HepG2 (cell line): ENCODE results near the gene TTC23. TPM values are rescaled to one million over a fixed set of nuclear protein-coding genes. Genes with fewer than 3 reads are reported as not detected.

Experiments used
- NR2F6 ChIP-seq, 2 experiments: IDR thresholded peaks; 2 replicates each; pipeline ENCODE4 v1.6.1; 2016; ENCODE audit warnings: antibody characterized with exemption in 1 of 2, mild to moderate bottlenecking in 1 of 2
- STAG1 ChIP-seq: sonication (generic); formaldehyde crosslinking; IDR thresholded peaks from 2 replicates; pipeline ENCODE4 v1.4.0; 2020; ENCODE audit warnings: missing genetic modification reagents
- TEAD3 ChIP-seq: optimal IDR thresholded peaks from 2 replicates; pipeline ENCODE3; 2016; ENCODE audit warnings: borderline replicate concordance
- ZKSCAN5 ChIP-seq: sonication (generic); formaldehyde crosslinking; IDR thresholded peaks from 2 replicates; pipeline ENCODE4 v1.5.1; 2020; ENCODE audit warnings: mild to moderate bottlenecking, missing genetic modification reagents
- ZNF124 ChIP-seq: sonication (generic); formaldehyde crosslinking; IDR thresholded peaks from 2 replicates; pipeline ENCODE4 v1.4.0; 2020; ENCODE audit warnings: missing genetic modification reagents
- ZNF329 ChIP-seq: sonication (generic); formaldehyde crosslinking; IDR thresholded peaks from 2 replicates; pipeline ENCODE4 v1.9.0; 2021; ENCODE audit warnings: low read depth, mild to moderate bottlenecking, missing genetic modification reagents
- ZNF484 ChIP-seq: sonication (generic); formaldehyde crosslinking; IDR thresholded peaks from 2 replicates; pipeline ENCODE4 v1.5.1; 2020; ENCODE audit warnings: mild to moderate bottlenecking, low read depth, missing genetic modification reagents, borderline replicate concordance
- ZNF703 ChIP-seq: sonication (generic); formaldehyde crosslinking; IDR thresholded peaks from 2 replicates; pipeline ENCODE4 v1.5.1; 2020; ENCODE audit warnings: missing genetic modification reagents, mild to moderate bottlenecking, moderate library complexity, borderline replicate concordance
- ZNF781 ChIP-seq: sonication (generic); formaldehyde crosslinking; IDR thresholded peaks from 2 replicates; pipeline ENCODE4 v1.5.1; 2020; ENCODE audit warnings: borderline replicate concordance, mild to moderate bottlenecking, missing genetic modification reagents; ENCODE audit errors: not compliant biosample characterization
- ZSCAN9 ChIP-seq: IDR thresholded peaks from 2 replicates; pipeline ENCODE4 v1.6.1; 2016; ENCODE audit warnings: borderline replicate concordance
- polyA plus RNA-seq, 8 experiments: library from polyadenylated mRNA; depleted of rRNA in 3 of 8; stranded (reverse) in 7 of 8; unstranded in 1 of 8; fragments of >200 nt; fragmentation: Illumina TruSeq in 4 of 8; extraction: Trizol in 4 of 8; gene quantifications; 2 replicates each; pipeline versions ENCODE4 v1.2.1 to v1.2.3, GENCODE V29; 2011 to 2016; ENCODE audit warnings: low read depth in 4 of 8, missing spikeins in 1 of 8, mixed read lengths in 1 of 8; ENCODE audit not compliant: insufficient read depth in 1 of 8
- total RNA-seq, 5 experiments: library from RNA; depleted of rRNA; stranded (reverse); fragments of >200 nt; fragmentation: Illumina TruSeq; extraction: Trizol; gene quantifications; 2 replicates each; pipeline ENCODE4 v1.2.3, GENCODE V29; 2016; ENCODE audit warnings: low read depth in 1 of 5
- TF ChIP-seq, protein P1 (sequence below): IDR thresholded peaks from 2 replicates; pipeline ENCODE4 v1.4.0; 2020; ENCODE audit warnings: mild to moderate bottlenecking, missing genetic modification reagents
- TF ChIP-seq, protein P2 (sequence below): sonication (generic); formaldehyde crosslinking; IDR thresholded peaks from 2 replicates; pipeline ENCODE4 v1.8.1; 2023; ENCODE audit warnings: mild to moderate bottlenecking, missing genetic modification reagents
- TF ChIP-seq, protein P3 (sequence below): IDR thresholded peaks from 2 replicates; pipeline ENCODE4 v1.6.1; 2018; ENCODE audit warnings: missing genetic modification reagents
- TF ChIP-seq, protein P4 (sequence below): sonication (generic); formaldehyde crosslinking; IDR thresholded peaks from 2 replicates; pipeline ENCODE4 v1.5.0; 2020; ENCODE audit warnings: missing genetic modification reagents, mild to moderate bottlenecking, borderline replicate concordance
- TF ChIP-seq, protein P5 (sequence below): sonication (generic); formaldehyde crosslinking; IDR thresholded peaks from 2 replicates; pipeline ENCODE4 v1.8.0; 2022; ENCODE audit warnings: low read depth, missing genetic modification reagents

TTC23 gene
- total and polyA plus RNA-seq, 2 of the 13 experiments (the other 11 are each of a cell fraction or from before 2014, with no cell fraction given): 1.6 to 11.7 TPM

DNA sequence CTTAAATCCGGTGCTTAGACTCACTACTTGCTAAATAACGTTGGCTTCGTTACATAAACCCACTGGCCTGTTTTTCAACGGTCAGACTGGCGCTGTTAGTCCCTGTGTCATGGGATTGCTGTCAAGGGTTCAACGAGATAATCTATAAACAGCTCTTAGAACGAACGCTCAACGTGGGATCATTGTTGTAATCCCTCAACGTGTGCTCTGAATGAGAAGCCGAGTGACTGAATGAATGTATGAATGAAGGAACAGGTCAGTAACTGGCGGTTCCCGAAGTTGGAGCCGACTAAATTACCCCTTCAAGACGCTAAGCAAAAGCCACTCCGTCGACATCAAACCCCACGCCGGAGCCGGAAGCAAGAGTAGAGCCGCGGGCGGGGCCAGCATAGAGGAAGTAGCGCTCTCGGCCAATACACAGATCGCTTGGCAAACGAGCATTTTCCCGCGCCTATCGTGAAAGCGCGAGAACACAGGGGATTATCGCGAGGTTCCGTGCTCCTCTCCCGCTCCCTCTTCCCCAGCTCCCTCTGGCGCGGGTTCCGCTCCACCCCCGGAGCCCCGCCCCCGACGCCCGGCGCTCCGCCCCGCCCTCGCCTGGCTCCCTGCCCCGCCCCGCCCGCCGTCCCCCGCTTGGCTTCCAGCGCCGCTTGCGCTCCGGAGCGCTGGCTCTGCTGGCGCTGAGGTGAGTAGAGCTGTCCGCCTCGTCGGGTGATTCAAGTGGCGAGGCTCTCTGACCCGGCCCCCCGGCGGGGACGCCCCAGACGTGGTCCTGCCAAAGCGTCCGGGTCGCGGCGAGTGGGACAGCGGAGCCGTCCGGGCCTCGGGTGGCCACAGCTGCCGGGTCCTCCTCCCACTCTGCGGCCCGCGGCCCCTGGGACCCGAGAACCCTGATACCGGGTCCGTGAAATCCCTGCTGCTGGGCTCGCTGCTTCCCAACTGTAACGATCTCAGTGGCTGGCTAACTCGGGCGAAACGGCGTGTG, 1.8 kb upstream of the TTC23 start, which contains the start of gene LRRC28 (continued):
- TF ChIP-seq ZSCAN9 (peak; percentile 56; the same call in 1 of the 2 replicates), STAG1 (CRISPR knock-in tag) (no peak), ZKSCAN5 (CRISPR knock-in tag) (no peak), ZNF484 (CRISPR knock-in tag) (no peak), ZNF781 (CRISPR knock-in tag) (peak; percentile 41), TEAD3 (CRISPR knock-in tag) (no peak), ZNF329 (CRISPR knock-in tag) (no peak), ZNF124 (CRISPR knock-in tag) (peak; percentile 44; the same call in 1 of the 2 replicates), ZNF703 (CRISPR knock-in tag) (no peak), NR2F6 (IDR thresholded peaks at IDR 0.05) (no peak), NR2F6 (CRISPR knock-in tag; IDR thresholded peaks at IDR 0.05) (0 out of 2 replicates have a peak, but pooled peaks have one; percentile 5)
- TF ChIP-seq, protein P1, sequence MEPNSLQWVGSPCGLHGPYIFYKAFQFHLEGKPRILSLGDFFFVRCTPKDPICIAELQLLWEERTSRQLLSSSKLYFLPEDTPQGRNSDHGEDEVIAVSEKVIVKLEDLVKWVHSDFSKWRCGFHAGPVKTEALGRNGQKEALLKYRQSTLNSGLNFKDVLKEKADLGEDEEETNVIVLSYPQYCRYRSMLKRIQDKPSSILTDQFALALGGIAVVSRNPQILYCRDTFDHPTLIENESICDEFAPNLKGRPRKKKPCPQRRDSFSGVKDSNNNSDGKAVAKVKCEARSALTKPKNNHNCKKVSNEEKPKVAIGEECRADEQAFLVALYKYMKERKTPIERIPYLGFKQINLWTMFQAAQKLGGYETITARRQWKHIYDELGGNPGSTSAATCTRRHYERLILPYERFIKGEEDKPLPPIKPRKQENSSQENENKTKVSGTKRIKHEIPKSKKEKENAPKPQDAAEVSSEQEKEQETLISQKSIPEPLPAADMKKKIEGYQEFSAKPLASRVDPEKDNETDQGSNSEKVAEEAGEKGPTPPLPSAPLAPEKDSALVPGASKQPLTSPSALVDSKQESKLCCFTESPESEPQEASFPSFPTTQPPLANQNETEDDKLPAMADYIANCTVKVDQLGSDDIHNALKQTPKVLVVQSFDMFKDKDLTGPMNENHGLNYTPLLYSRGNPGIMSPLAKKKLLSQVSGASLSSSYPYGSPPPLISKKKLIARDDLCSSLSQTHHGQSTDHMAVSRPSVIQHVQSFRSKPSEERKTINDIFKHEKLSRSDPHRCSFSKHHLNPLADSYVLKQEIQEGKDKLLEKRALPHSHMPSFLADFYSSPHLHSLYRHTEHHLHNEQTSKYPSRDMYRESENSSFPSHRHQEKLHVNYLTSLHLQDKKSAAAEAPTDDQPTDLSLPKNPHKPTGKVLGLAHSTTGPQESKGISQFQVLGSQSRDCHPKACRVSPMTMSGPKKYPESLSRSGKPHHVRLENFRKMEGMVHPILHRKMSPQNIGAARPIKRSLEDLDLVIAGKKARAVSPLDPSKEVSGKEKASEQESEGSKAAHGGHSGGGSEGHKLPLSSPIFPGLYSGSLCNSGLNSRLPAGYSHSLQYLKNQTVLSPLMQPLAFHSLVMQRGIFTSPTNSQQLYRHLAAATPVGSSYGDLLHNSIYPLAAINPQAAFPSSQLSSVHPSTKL (CRISPR knock-in tag): no peak
- TF ChIP-seq, protein P2, sequence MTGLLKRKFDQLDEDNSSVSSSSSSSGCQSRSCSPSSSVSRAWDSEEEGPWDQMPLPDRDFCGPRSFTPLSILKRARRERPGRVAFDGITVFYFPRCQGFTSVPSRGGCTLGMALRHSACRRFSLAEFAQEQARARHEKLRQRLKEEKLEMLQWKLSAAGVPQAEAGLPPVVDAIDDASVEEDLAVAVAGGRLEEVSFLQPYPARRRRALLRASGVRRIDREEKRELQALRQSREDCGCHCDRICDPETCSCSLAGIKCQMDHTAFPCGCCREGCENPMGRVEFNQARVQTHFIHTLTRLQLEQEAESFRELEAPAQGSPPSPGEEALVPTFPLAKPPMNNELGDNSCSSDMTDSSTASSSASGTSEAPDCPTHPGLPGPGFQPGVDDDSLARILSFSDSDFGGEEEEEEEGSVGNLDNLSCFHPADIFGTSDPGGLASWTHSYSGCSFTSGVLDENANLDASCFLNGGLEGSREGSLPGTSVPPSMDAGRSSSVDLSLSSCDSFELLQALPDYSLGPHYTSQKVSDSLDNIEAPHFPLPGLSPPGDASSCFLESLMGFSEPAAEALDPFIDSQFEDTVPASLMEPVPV (CRISPR knock-in tag): peak; percentile 91
- TF ChIP-seq, protein P3, sequence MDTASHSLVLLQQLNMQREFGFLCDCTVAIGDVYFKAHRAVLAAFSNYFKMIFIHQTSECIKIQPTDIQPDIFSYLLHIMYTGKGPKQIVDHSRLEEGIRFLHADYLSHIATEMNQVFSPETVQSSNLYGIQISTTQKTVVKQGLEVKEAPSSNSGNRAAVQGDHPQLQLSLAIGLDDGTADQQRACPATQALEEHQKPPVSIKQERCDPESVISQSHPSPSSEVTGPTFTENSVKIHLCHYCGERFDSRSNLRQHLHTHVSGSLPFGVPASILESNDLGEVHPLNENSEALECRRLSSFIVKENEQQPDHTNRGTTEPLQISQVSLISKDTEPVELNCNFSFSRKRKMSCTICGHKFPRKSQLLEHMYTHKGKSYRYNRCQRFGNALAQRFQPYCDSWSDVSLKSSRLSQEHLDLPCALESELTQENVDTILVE (CRISPR knock-in tag): peak; percentile 69; the same call in 1 of the 2 replicates
- TF ChIP-seq, protein P4, sequence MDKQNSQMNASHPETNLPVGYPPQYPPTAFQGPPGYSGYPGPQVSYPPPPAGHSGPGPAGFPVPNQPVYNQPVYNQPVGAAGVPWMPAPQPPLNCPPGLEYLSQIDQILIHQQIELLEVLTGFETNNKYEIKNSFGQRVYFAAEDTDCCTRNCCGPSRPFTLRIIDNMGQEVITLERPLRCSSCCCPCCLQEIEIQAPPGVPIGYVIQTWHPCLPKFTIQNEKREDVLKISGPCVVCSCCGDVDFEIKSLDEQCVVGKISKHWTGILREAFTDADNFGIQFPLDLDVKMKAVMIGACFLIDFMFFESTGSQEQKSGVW (CRISPR knock-in tag): no peak
- TF ChIP-seq, protein P5, sequence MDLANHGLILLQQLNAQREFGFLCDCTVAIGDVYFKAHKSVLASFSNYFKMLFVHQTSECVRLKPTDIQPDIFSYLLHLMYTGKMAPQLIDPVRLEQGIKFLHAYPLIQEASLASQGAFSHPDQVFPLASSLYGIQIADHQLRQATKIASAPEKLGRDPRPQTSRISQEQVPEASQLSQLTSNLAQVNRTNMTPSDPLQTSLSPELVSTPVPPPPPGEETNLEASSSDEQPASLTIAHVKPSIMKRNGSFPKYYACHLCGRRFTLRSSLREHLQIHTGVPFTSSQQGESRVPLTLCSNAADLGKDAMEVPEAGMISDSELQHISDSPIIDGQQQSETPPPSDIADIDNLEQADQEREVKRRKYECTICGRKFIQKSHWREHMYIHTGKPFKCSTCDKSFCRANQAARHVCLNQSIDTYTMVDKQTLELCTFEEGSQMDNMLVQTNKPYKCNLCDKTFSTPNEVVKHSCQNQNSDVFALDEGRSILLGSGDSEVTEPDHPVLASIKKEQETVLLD (CRISPR knock-in tag): no peak
